Right ventricle myocardium superior (tissue), 1 donor: ENCODE measurements around the gene SAP30. TPM values are rescaled to one million over a fixed set of nuclear protein-coding genes. Genes with fewer than 3 reads are reported as not detected.

ENCODE experiments used
- total RNA-seq: library from RNA; stranded (reverse); fragmentation: NEBNext Ultra II Directional; extraction: Animal tissue kit (Norgen Biotek cat#: 25700); gene quantifications from one replicate; pipeline ENCODE4 v1.2.1, GENCODE V29; 2021
- donor health status: DM: no; HTN: yes; CAD: no; lungs with severe emphysema.

Gene SAP30
- total RNA-seq, 1 donor from 2014 or later = 12.9 TPM

Other genes starting within 250 kb of the SAP30 start
- gene GALNT7, start 202.1 kb upstream of the SAP30 start, total RNA-seq = 3.4 TPM
- gene HMGB2, start 36.6 kb upstream of the SAP30 start, total RNA-seq = 35.2 TPM
- gene SCRG1, start 28.2 kb downstream of the SAP30 start, total RNA-seq = 0.08 TPM
- 142 TPM for gene HAND2, start 159.3 kb downstream of the SAP30 start, total RNA-seq